ENCODE results near the gene SIPA1L3.

The SIPA1L3 gene

GRCh38 chr19:37989855-37990254 lies 82.8 kb downstream of the SIPA1L3 start:
- Histone ChIP-seq H3K27me3 (ENCODE audit: insufficient read depth, low read length) (no peaks in the 10 kb centered on the region), H3K36me3 (ENCODE audit: insufficient read depth, low read length) (no peaks in the 10 kb centered on the region), H3K27ac (ENCODE audit: low read depth, low read length) (peak overlapping the region; percentile 91), H3K4me3 (ENCODE audit: low read length) (no peak overlapping the region), H3K9me3 (ENCODE audit: insufficient read depth, low read depth, low read length) (no peaks in the 10 kb centered on the region), H3K4me1 (ENCODE audit: insufficient read depth, low read length) (peaks cover 42% of the 10 kb centered on the region), H3K9ac (ENCODE audit: low read depth, low read length) (peak overlapping the region; percentile 13; the same call in 1 of the 2 replicates)
- WGBS: 20% methylated on average over 7 of the region's 7 CpGs

DNA sequence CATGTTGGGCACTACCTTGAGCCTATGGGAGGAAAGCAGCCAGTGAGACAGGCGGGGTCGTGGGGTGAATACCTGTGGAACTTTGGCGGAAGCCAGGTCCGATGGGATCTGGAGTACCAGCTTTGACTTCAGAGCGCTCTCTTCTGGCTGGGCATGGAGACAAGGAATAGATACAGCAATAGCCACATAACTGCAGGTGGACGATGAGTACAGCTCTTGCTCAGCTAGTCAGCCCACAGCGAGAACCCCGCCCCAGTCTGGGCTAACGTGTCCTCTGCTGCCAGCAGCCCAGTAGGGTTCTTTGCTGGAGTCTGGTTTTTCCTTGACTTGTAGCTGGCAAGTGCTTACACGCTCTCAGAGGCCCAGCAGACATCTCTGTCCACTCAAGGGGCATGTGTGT lies 83.4 kb downstream of the SIPA1L3 start:
- peak overlapping the region; percentile 91 for H3K27ac ChIP-seq (ENCODE audit: low read depth, low read length)
- no peak overlapping the region for H3K4me3 ChIP-seq (ENCODE audit: low read length)
- WGBS: 74% methylated on average over 10 of the region's 10 CpGs
- H3K9me3 ChIP-seq (ENCODE audit: insufficient read depth, low read depth, low read length): no peaks in the 10 kb centered on the region
- H3K36me3 ChIP-seq (ENCODE audit: insufficient read depth, low read length): no peaks in the 10 kb centered on the region
- H3K9ac ChIP-seq (ENCODE audit: low read depth, low read length): peak overlapping the region; percentile 13; the same call in 1 of the 2 replicates
- H3K4me1 ChIP-seq (ENCODE audit: insufficient read depth, low read length): peaks cover 42% of the 10 kb centered on the region
- no peaks in the 10 kb centered on the region for H3K27me3 ChIP-seq (ENCODE audit: insufficient read depth, low read length)

- peaks cover 38% of the 10 kb centered on the region for H3K4me1 ChIP-seq (ENCODE audit: insufficient read depth, low read length)
- 88% methylated on average over 10 of the region's 10 CpGs for WGBS
- H3K9me3 ChIP-seq (ENCODE audit: insufficient read depth, low read depth, low read length): no peaks in the 10 kb centered on the region
- H3K36me3 ChIP-seq (ENCODE audit: insufficient read depth, low read length): no peaks in the 10 kb centered on the region
- 0 out of 2 replicates have a peak overlapping the region, but pooled peaks have one; percentile 7 for H3K9ac ChIP-seq (ENCODE audit: low read depth, low read length)
- no peak overlapping the region for H3K27ac ChIP-seq (ENCODE audit: low read depth, low read length)
- H3K27me3 ChIP-seq (ENCODE audit: insufficient read depth, low read length): no peaks in the 10 kb centered on the region
- no peak overlapping the region for H3K4me3 ChIP-seq (ENCODE audit: low read length)
Observed at GRCh38 chr19:37991176-37991835, 84.3 kb downstream of the SIPA1L3 start.

- H3K4me3 ChIP-seq (ENCODE audit: low read length): no peak overlapping the region
- H3K9ac ChIP-seq (ENCODE audit: low read depth, low read length): no peak overlapping the region
- no peaks in the 10 kb centered on the region for H3K27me3 ChIP-seq (ENCODE audit: insufficient read depth, low read length)
- no peak overlapping the region for H3K27ac ChIP-seq (ENCODE audit: low read depth, low read length)
- peaks cover 35% of the 10 kb centered on the region for H3K4me1 ChIP-seq (ENCODE audit: insufficient read depth, low read length)
- 75% methylated on average over 4 of the region's 4 CpGs for WGBS
- H3K9me3 ChIP-seq (ENCODE audit: insufficient read depth, low read depth, low read length): no peaks in the 10 kb centered on the region
- no peaks in the 10 kb centered on the region for H3K36me3 ChIP-seq (ENCODE audit: insufficient read depth, low read length)
Observed at GRCh38 chr19:37991841-37992248, 84.8 kb downstream of the SIPA1L3 start.

- Histone ChIP-seq H3K9ac (ENCODE audit: low read depth, low read length) (no peak overlapping the region), H3K9me3 (ENCODE audit: insufficient read depth, low read depth, low read length) (no peaks in the 10 kb centered on the region), H3K36me3 (ENCODE audit: insufficient read depth, low read length) (no peaks in the 10 kb centered on the region), H3K27ac (ENCODE audit: low read depth, low read length) (no peak overlapping the region), H3K27me3 (ENCODE audit: insufficient read depth, low read length) (no peaks in the 10 kb centered on the region), H3K4me1 (ENCODE audit: insufficient read depth, low read length) (peaks cover 32% of the 10 kb centered on the region), H3K4me3 (ENCODE audit: low read length) (no peak overlapping the region)
- 96% methylated on average over 9 of the region's 9 CpGs for WGBS
Observed at GRCh38 chr19:37992761-37993160, 85.8 kb downstream of the SIPA1L3 start.

- Histone ChIP-seq H3K9me3 (ENCODE audit: insufficient read depth, low read depth, low read length) (no peaks in the 10 kb centered on the region), H3K4me1 (ENCODE audit: insufficient read depth, low read length) (peaks cover 16% of the 10 kb centered on the region), H3K9ac (ENCODE audit: low read depth, low read length) (no peak overlapping the region), H3K27ac (ENCODE audit: low read depth, low read length) (no peak overlapping the region), H3K4me3 (ENCODE audit: low read length) (no peak overlapping the region), H3K27me3 (ENCODE audit: insufficient read depth, low read length) (no peaks in the 10 kb centered on the region), H3K36me3 (ENCODE audit: insufficient read depth, low read length) (no peaks in the 10 kb centered on the region)
- WGBS: 87% methylated on average over 6 of the region's 8 CpGs
Observed at GRCh38 chr19:37994823-37995130, 87.8 kb downstream of the SIPA1L3 start.

- Histone ChIP-seq H3K9me3 (ENCODE audit: insufficient read depth, low read depth, low read length) (no peaks in the 10 kb centered on the region), H3K27me3 (ENCODE audit: insufficient read depth, low read length) (no peaks in the 10 kb centered on the region), H3K4me3 (ENCODE audit: low read length) (no peak overlapping the region), H3K4me1 (ENCODE audit: insufficient read depth, low read length) (peaks cover 10% of the 10 kb centered on the region), H3K36me3 (ENCODE audit: insufficient read depth, low read length) (no peaks in the 10 kb centered on the region), H3K9ac (ENCODE audit: low read depth, low read length) (no peak overlapping the region), H3K27ac (ENCODE audit: low read depth, low read length) (no peak overlapping the region)
- WGBS: 96% methylated on average over 7 of the region's 7 CpGs
Observed at GRCh38 chr19:37995346-37995745, 88.3 kb downstream of the SIPA1L3 start.

DNA sequence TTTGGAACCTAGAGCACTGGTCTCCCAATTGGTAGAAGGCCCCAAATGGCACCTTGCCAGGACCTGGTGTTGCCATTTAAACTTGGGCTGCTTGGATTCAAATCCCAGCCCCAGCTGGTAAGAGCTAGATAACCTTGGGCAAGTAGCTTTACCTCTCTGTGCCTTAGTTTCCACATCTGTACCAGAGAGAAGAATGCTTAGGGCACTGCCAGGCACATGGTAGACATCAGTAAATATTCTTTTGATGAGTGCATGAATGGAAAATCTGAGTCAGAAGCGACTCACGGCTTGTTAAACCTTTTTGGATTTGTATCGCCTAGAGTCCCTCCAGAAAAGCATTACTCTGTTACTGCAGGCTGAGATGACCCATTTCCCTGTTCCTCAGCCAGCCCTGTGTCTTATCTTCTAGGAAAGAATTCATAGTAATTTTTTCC lies 90.9 kb downstream of the SIPA1L3 start:
- WGBS: 92% methylated on average over 3 of the region's 3 CpGs
- Histone ChIP-seq H3K9me3 (ENCODE audit: insufficient read depth, low read depth, low read length) (no peaks in the 10 kb centered on the region), H3K36me3 (ENCODE audit: insufficient read depth, low read length) (no peaks in the 10 kb centered on the region), H3K27ac (ENCODE audit: low read depth, low read length) (no peak overlapping the region), H3K9ac (ENCODE audit: low read depth, low read length) (no peak overlapping the region), H3K27me3 (ENCODE audit: insufficient read depth, low read length) (no peaks in the 10 kb centered on the region), H3K4me3 (ENCODE audit: low read length) (no peak overlapping the region), H3K4me1 (ENCODE audit: insufficient read depth, low read length) (peaks cover 3% of the 10 kb centered on the region)

- no peak overlapping the region for H3K9ac ChIP-seq (ENCODE audit: low read depth, low read length)
- no peak overlapping the region for H3K27ac ChIP-seq (ENCODE audit: low read depth, low read length)
- 96% methylated on average over 3 of the region's 3 CpGs for WGBS
Observed at GRCh38 chr19:37998801-37999308, 91.8 kb downstream of the SIPA1L3 start.

GRCh38 chr19:37999309-38000213 lies 92.6 kb downstream of the SIPA1L3 start:
- Histone ChIP-seq H3K9ac (ENCODE audit: low read depth, low read length) (no peak overlapping the region), H3K4me3 (ENCODE audit: low read length) (no peak overlapping the region), H3K4me1 (ENCODE audit: insufficient read depth, low read length) (peaks cover 17% of the 10 kb centered on the region), H3K27me3 (ENCODE audit: insufficient read depth, low read length) (no peaks in the 10 kb centered on the region), H3K9me3 (ENCODE audit: insufficient read depth, low read depth, low read length) (no peaks in the 10 kb centered on the region), H3K27ac (ENCODE audit: low read depth, low read length) (no peak overlapping the region), H3K36me3 (ENCODE audit: insufficient read depth, low read length) (no peaks in the 10 kb centered on the region)
- WGBS: 93% methylated on average over 20 of the region's 20 CpGs

More at GRCh38 chr19:37998801-37999308, 91.8 kb downstream of the SIPA1L3 start:
- H3K27me3 ChIP-seq (ENCODE audit: insufficient read depth, low read length): no peaks in the 10 kb centered on the region
- peaks cover 12% of the 10 kb centered on the region for H3K4me1 ChIP-seq (ENCODE audit: insufficient read depth, low read length)
- H3K36me3 ChIP-seq (ENCODE audit: insufficient read depth, low read length): no peaks in the 10 kb centered on the region
- no peaks in the 10 kb centered on the region for H3K9me3 ChIP-seq (ENCODE audit: insufficient read depth, low read depth, low read length)
- H3K4me3 ChIP-seq (ENCODE audit: low read length): no peak overlapping the region

DNA sequence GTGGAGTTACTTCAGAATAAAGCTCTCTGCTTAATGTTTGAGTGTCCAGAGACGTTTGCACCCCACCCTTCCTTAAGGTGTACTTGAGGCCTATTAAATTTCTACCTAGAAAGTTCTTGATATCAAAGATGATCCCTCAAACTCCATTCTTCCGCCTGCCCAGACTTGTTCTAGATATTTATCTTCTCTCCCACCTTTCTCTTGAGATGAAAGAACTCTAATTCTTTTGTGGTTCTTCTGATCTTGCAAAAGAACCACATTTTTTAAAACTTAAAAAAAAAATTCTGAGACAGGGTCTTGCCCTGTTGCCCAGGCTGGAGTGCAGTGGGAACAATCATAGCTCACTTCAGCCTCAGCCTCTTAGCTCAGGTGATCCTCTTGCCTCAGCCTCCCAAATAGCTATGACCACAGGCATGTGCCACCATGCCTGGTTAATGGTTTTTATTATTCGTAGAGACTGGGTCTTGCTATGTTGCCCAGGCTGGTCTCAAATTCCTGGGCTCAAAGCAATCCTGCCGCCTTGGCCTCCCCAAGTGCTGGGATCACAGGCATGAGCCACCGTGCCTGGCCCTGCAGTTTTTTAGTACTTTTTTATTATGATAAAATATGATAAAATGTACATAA lies 94.3 kb downstream of the SIPA1L3 start:
- Histone ChIP-seq H3K27ac (ENCODE audit: low read depth, low read length) (no peak overlapping the region), H3K27me3 (ENCODE audit: insufficient read depth, low read length) (no peaks in the 10 kb centered on the region), H3K9me3 (ENCODE audit: insufficient read depth, low read depth, low read length) (no peaks in the 10 kb centered on the region), H3K36me3 (ENCODE audit: insufficient read depth, low read length) (no peaks in the 10 kb centered on the region), H3K9ac (ENCODE audit: low read depth, low read length) (no peak overlapping the region), H3K4me1 (ENCODE audit: insufficient read depth, low read length) (peaks cover 29% of the 10 kb centered on the region), H3K4me3 (ENCODE audit: low read length) (no peak overlapping the region)
- WGBS: 89% methylated on average over 4 of the region's 5 CpGs

All from HUES64 (cell line).